SK-N-SH treated with all-trans-retinoic acid at 6 μM for 48 hours (cell line): ENCODE measurements around the gene CRISP3.

ENCODE experiments used
- ARNTL ChIP-seq: fragments of 450-650 bp; formaldehyde crosslinking; IDR thresholded peaks from 2 replicates; pipeline ENCODE4 v1.5.0; 2020; ENCODE audit warnings: low read depth, mild to moderate bottlenecking, moderate library complexity, borderline replicate concordance
- BACH2 ChIP-seq: fragments of 250-450 bp; sonication (Bioruptor Pico); IDR thresholded peaks from 2 replicates; pipeline ENCODE4 v1.9.0; 2021; ENCODE audit warnings: mild to moderate bottlenecking, borderline replicate concordance
- CSDC2 ChIP-seq: fragments of 250-450 bp; sonication (Bioruptor Pico); IDR thresholded peaks from 2 replicates; pipeline ENCODE4 v1.5.0; 2020; ENCODE audit warnings: mild to moderate bottlenecking, moderate library complexity
- ESRRG ChIP-seq: fragments of 250-450 bp; sonication (Bioruptor Pico); IDR thresholded peaks from 2 replicates; pipeline ENCODE4 v1.6.1; 2021; ENCODE audit warnings: mild to moderate bottlenecking
- GLIS3 ChIP-seq: fragments of 250-450 bp; sonication (Bioruptor Pico); IDR thresholded peaks from 2 replicates; pipeline ENCODE4 v1.5.0; 2020; ENCODE audit warnings: mild to moderate bottlenecking, moderate library complexity
- ISL1 ChIP-seq: fragments of 250-450 bp; sonication (Bioruptor Pico); IDR thresholded peaks from 2 replicates; pipeline ENCODE4 v2.1.2; 2022; ENCODE audit warnings: mild to moderate bottlenecking, moderate library complexity
- PATZ1 ChIP-seq: fragments of 250-450 bp; sonication (Bioruptor Pico); IDR thresholded peaks from 2 replicates; pipeline ENCODE4 v1.8.0; 2020; ENCODE audit warnings: mild to moderate bottlenecking, moderate library complexity, borderline replicate concordance
- PPARA ChIP-seq: fragments of 250-450 bp; sonication (Bioruptor Pico); IDR thresholded peaks from 2 replicates; pipeline ENCODE4 v1.5.0; 2020; ENCODE audit warnings: mild to moderate bottlenecking, borderline replicate concordance
- RARB ChIP-seq: fragments of 250-450 bp; sonication (Bioruptor Pico); IDR thresholded peaks from 2 replicates; pipeline ENCODE4 v1.8.0; 2021; ENCODE audit warnings: mild to moderate bottlenecking, moderate library complexity
- TSHZ2 ChIP-seq: fragments of 250-450 bp; sonication (Bioruptor Pico); IDR thresholded peaks from 2 replicates; pipeline ENCODE4 v1.5.0; 2020; ENCODE audit warnings: mild to moderate bottlenecking, moderate library complexity
- ZC3H10 ChIP-seq: fragments of 250-450 bp; sonication (Bioruptor Pico); IDR thresholded peaks from 2 replicates; pipeline ENCODE4 v1.5.1; 2021; ENCODE audit warnings: mild to moderate bottlenecking, moderate library complexity
- ZFP30 ChIP-seq: fragments of 450-650 bp; formaldehyde crosslinking; IDR thresholded peaks from 2 replicates; pipeline ENCODE4 v1.5.0; 2022; ENCODE audit warnings: mild to moderate bottlenecking, moderate library complexity
- ZNF565 ChIP-seq: fragments of 450-650 bp; formaldehyde crosslinking; conservative IDR thresholded peaks from 2 replicates; pipeline ENCODE4 v1.5.0; 2020; ENCODE audit warnings: low read depth, mild to moderate bottlenecking, moderate library complexity
- ZNF70 ChIP-seq: fragments of 450-650 bp; formaldehyde crosslinking; IDR thresholded peaks from 2 replicates; pipeline ENCODE4 v1.5.0; 2020; ENCODE audit warnings: mild to moderate bottlenecking, moderate library complexity

- TF ChIP-seq ARNTL (no peak), ZFP30 (CRISPR knock-in tag) (no peak), PATZ1 (CRISPR knock-in tag) (no peak), ESRRG (CRISPR knock-in tag) (no peak), ZNF565 (no peak), TSHZ2 (CRISPR knock-in tag) (no peak), RARB (no peak), CSDC2 (CRISPR knock-in tag) (no peak), BACH2 (no peak), ZNF70 (no peak), ISL1 (no peak), GLIS3 (CRISPR knock-in tag) (no peak), PPARA (CRISPR knock-in tag) (no peak), ZC3H10 (no peak)
Observed at GRCh38 chr6:49693512-49693911, 50.7 kb downstream of the CRISP3 start.
